ENCODE data around the gene MMP25. TPM values are rescaled to one million over a fixed set of nuclear protein-coding genes. Genes with fewer than 3 reads are reported as not detected.

The MMP25 gene
- total and polyA plus RNA-seq, 12 donors = 0.09 to 3.1 (median 0.43) TPM; not detected in 1

GRCh38 chr16:3089717-3090592, 43.6 kb downstream of the MMP25 start:
- Histone ChIP-seq H3K27me3 (no peaks in the 10 kb centered on the region), H3K4me3 (no peak overlapping the region), H3K27ac (no peak overlapping the region), H3K9me3 (replicated peaks in 1 of 3) (no peaks in the 10 kb centered on the region), H3K36me3 (replicated peaks in 1 of 2) (no peaks in the 10 kb centered on the region), H3K4me1 (replicated peaks in 1 of 2) (peaks cover 0 to 4% of the 10 kb centered on the region in 2 donors)
- 93 to 95% (median 94%) methylated on average over 28 to 81 of the region's 81 CpGs for WGBS, 4 donors
- TF ChIP-seq CTCF (IDR thresholded peaks at IDR 0.05) = no peak
- TF ChIP-seq POLR2A (IDR thresholded peaks at IDR 0.05) = no peak
- intact Hi-C loops (cut with DNase I) = no loop called here
- no peak for DNase-seq

GRCh38 chr16:3091551-3091950, 45.2 kb downstream of the MMP25 start:
- no peaks in the 10 kb centered on the region for H3K9me3 ChIP-seq (replicated peaks in 1 of 3)
- intact Hi-C loops (cut with DNase I) = no loop called here
- H3K4me3 ChIP-seq = no peak overlapping the region
- no peaks in the 10 kb centered on the region for H3K36me3 ChIP-seq (replicated peaks in 1 of 2)
- no peak overlapping the region for H3K27ac ChIP-seq
- no peak for DNase-seq
- 59 to 89% (median 77%) methylated on average over 5 to 8 of the region's 8 CpGs for WGBS, 4 donors
- no peaks in the 10 kb centered on the region for H3K27me3 ChIP-seq
- H3K4me1 ChIP-seq (replicated peaks in 1 of 2) = peaks cover 0 to 4% of the 10 kb centered on the region in 2 donors
- TF ChIP-seq CTCF (IDR thresholded peaks at IDR 0.05) (no peak), POLR2A (IDR thresholded peaks at IDR 0.05) (no peak)

- no peak for DNase-seq
- H3K27ac ChIP-seq = no peak overlapping the region
- no peaks in the 10 kb centered on the region for H3K9me3 ChIP-seq (replicated peaks in 1 of 3)
- intact Hi-C loops (cut with DNase I) = no loop called here
- no peak overlapping the region for H3K4me3 ChIP-seq
- no peak for TF ChIP-seq POLR2A (IDR thresholded peaks at IDR 0.05)
- TF ChIP-seq CTCF (IDR thresholded peaks at IDR 0.05) = no peak
- H3K4me1 ChIP-seq (replicated peaks in 1 of 2) = peaks cover 0 to under 1% of the 10 kb centered on the region in 2 donors
- no peaks in the 10 kb centered on the region for H3K27me3 ChIP-seq
- 57 to 70% (median 64%) methylated on average over 8 to 20 of the region's 20 CpGs for WGBS, 4 donors
- no peaks in the 10 kb centered on the region for H3K36me3 ChIP-seq (replicated peaks in 1 of 2)
Measured at GRCh38 chr16:3092501-3092941, 46.2 kb downstream of the MMP25 start.

GRCh38 chr16:3094289-3095027, 48.1 kb downstream of the MMP25 start:
- H3K4me1 ChIP-seq (replicated peaks in 1 of 2) = peaks cover 0 to 1% of the 10 kb centered on the region in 2 donors
- no peak overlapping the region for H3K27ac ChIP-seq
- DNase-seq = peak in 4 of 7 donors; percentile 64 to 76 (median 73)
- H3K27me3 ChIP-seq = no peaks in the 10 kb centered on the region
- H3K9me3 ChIP-seq (replicated peaks in 1 of 3) = no peaks in the 10 kb centered on the region
- H3K36me3 ChIP-seq (replicated peaks in 1 of 2) = no peaks in the 10 kb centered on the region
- intact Hi-C loops (cut with DNase I) = no loop called here
- no peak for TF ChIP-seq POLR2A (IDR thresholded peaks at IDR 0.05)
- TF ChIP-seq CTCF (IDR thresholded peaks at IDR 0.05) = peak; percentile 57 to 73 (median 64)
- H3K4me3 ChIP-seq = no peak overlapping the region
- WGBS, 4 donors = 75 to 85% (median 81%) methylated on average over 21 to 22 of the region's 22 CpGs
